Measurements from ENCODE around the gene SMARCA1.

DNA sequence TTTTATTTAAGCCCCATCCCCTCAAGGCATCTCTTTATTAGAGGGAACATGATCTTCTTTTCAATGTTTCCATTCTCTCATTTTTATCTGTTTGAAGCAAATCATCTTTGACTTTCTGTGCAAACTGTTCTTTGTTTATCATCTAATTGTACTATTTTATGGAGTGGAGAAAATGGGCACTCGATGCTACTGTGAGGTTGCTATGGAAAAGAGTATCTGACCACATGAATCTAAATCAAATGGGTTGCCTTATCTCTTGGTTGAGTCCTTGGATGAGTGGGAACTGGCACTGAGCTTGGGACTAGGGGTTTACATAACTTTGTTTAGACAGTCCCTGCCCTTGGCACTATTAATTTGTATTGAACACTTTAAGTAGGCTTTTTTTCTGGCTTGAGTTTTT lies 25.8 kb upstream of the SMARCA1 start:
- TF ChIP-seq, protein P1, sequence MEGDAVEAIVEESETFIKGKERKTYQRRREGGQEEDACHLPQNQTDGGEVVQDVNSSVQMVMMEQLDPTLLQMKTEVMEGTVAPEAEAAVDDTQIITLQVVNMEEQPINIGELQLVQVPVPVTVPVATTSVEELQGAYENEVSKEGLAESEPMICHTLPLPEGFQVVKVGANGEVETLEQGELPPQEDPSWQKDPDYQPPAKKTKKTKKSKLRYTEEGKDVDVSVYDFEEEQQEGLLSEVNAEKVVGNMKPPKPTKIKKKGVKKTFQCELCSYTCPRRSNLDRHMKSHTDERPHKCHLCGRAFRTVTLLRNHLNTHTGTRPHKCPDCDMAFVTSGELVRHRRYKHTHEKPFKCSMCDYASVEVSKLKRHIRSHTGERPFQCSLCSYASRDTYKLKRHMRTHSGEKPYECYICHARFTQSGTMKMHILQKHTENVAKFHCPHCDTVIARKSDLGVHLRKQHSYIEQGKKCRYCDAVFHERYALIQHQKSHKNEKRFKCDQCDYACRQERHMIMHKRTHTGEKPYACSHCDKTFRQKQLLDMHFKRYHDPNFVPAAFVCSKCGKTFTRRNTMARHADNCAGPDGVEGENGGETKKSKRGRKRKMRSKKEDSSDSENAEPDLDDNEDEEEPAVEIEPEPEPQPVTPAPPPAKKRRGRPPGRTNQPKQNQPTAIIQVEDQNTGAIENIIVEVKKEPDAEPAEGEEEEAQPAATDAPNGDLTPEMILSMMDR (IDR thresholded peaks at IDR 0.05): no peak
- no peak for TF ChIP-seq POLR2A (IDR thresholded peaks at IDR 0.05)
